Uterine smooth muscle cell (primary cell): ENCODE measurements around the gene PPP1R37. TPM values are rescaled to one million over a fixed set of nuclear protein-coding genes. Genes with fewer than 3 reads are reported as not detected.

Experiments used
- total RNA-seq: library from RNA; depleted of rRNA; stranded (reverse); fragments of >200 nt; gene quantifications from 2 replicates; pipeline ENCODE4 v1.2.3, GENCODE V29; 2014

Gene PPP1R37, protein sequence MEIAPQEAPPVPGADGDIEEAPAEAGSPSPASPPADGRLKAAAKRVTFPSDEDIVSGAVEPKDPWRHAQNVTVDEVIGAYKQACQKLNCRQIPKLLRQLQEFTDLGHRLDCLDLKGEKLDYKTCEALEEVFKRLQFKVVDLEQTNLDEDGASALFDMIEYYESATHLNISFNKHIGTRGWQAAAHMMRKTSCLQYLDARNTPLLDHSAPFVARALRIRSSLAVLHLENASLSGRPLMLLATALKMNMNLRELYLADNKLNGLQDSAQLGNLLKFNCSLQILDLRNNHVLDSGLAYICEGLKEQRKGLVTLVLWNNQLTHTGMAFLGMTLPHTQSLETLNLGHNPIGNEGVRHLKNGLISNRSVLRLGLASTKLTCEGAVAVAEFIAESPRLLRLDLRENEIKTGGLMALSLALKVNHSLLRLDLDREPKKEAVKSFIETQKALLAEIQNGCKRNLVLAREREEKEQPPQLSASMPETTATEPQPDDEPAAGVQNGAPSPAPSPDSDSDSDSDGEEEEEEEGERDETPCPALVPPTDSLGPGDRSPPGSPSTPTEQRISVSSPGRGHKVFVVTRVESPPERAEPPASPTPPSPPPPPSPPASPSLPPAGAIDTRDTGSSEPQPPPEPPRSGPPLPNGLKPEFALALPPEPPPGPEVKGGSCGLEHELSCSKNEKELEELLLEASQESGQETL
- total RNA-seq, result 44.5 and 50.0 TPM in 2 replicates

GRCh38 chr19:45092747-45093678, at the start of gene PPP1R37:
PPP1R37 (plus strand) TSS chr19:45093179; CDS start chr19:45093326, 147 bp downstream.

DNA sequence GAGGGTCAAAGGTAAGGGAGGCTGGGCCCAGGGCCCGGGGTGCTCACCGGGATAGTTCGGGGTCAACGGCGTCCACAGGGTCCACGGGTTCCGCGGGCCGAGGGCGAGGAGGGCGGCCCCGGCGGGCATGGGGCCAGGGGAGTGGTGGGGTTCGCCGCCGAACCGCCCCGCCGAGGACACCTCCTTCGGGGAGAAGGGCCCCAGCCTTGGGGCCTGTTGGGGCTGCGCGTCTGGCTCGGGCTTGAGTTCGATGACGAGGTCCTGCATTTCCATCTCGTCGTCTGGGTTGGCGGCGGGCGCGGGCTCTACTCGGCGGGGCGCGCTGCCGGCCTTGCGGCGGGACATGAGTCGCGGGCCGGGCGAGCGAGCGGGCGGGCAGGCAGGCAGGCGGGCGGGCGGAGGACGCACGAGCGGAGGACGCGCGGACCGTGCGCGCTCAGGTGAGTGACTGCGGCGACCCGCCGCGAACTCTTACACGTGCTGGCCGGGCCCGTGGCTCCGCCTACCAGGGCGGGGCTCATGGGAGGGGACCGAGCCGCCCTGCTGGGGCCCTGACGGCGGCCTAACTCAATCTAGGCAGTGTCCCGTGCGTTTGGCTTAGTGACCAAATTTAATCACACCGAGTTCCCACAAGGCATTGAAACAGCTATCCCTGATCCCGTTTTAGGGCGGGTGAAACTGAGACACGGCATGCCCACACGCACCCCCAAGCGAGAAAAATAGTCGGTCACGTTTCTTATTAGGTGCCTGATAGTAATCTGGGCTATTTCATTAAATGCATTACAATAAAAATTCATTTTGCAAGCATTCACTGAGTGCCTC, 16.7 kb upstream of the PPP1R37 start, which contains the start of gene ZNF296:
Gene ZNF296 (minus strand): TSS at position 450 of the 822 bp plus-strand sequence. CDS start 105 bp downstream, at position 345.

GRCh38 chr19:45079063-45079910, 13.7 kb upstream of the PPP1R37 start, which contains the start of gene GEMIN7:
GEMIN7 (plus strand) TSS chr19:45079260; CDS start chr19:45090115, 10,855 bp downstream.

GRCh38 chr19:45160870-45161737, 68.1 kb downstream of the PPP1R37 start, which contains the start of gene NKPD1:
NKPD1 (minus strand) TSS chr19:45160982; CDS start chr19:45160150, 832 bp downstream.

GRCh38 chr19:45177817-45178261, 84.9 kb downstream of the PPP1R37 start, which contains the start of gene TRAPPC6A:
TRAPPC6A (minus strand) TSS chr19:45178237; CDS start chr19:45178218, 19 bp downstream.

DNA sequence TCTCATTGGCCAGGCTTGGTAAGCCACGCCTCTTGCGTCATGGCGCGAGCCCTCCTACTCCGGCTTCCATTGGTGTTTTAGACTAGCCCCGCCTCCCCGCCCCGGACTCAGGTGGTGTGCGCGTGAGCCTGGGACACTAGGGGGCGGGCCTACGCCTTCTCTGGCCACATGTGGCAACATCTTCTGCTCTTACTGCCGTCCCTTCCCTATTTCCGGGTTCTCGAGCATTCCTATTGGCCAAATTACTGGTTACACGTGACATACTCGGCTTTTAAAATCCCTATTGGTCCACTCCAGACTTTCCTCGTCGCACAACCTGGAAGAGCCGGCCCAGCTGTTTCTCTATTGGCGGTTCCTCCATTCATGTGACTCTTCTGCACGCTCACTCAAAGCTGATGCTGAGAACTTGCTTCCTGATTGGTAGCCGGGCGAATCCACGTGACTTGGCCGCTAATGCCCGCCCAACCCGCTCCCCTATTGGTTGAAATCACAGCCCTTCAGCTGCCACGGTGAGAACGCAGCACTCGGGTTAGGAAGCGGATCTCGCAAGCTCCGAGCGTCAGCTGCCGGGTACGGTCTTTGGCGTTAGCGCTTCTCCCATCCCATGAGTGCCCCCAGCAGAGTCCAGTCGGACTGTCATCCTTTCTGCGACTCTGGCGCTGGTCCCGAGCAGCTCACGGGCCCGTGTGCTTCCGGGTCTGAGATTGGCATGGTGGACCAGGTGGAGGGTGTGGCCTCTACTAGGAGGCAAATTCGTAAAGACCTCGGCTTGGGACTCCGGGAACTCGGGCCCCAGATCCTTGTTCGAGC, 85.5 kb downstream of the PPP1R37 start, which contains the start of gene BLOC1S3:
Gene BLOC1S3 (plus strand): TSS at position 523 of the 810 bp plus-strand sequence. CDS start 513 bp downstream, outside the sequence.

Other genes starting within 250 kb of the PPP1R37 start
- 68.9 and 75.4 TPM in 2 replicates for gene NECTIN2, start 246.9 kb upstream of the PPP1R37 start, total RNA-seq
- gene TOMM40, start 201.9 kb upstream of the PPP1R37 start, total RNA-seq, result 41.0 and 87.5 TPM in 2 replicates
- 1.4 and 9.6 TPM in 2 replicates for gene APOE, start 187.4 kb upstream of the PPP1R37 start, total RNA-seq
- 1.4 TPM in 1 of 2 replicates, not detected in the other for gene APOC1, start 178.6 kb upstream of the PPP1R37 start, total RNA-seq
- not detected in 2 replicates for gene APOC4, start 150.9 kb upstream of the PPP1R37 start, total RNA-seq
- not detected in 2 replicates for gene APOC2, start 147.1 kb upstream of the PPP1R37 start, total RNA-seq
- gene CLPTM1, start 137.8 kb upstream of the PPP1R37 start, total RNA-seq, result 26.7 and 33.1 TPM in 2 replicates
- gene RELB, start 91.7 kb upstream of the PPP1R37 start, total RNA-seq, result 7.6 and 10.2 TPM in 2 replicates
- 17.0 and 31.2 TPM in 2 replicates for gene CLASRP, start 54.1 kb upstream of the PPP1R37 start, total RNA-seq
- gene ZNF296, start 16.7 kb upstream of the PPP1R37 start, total RNA-seq, result 0.22 TPM in 1 of 2 replicates, not detected in the other
- 16.2 and 25.8 TPM in 2 replicates for gene GEMIN7, start 13.9 kb upstream of the PPP1R37 start, total RNA-seq
- gene NKPD1, start 67.8 kb downstream of the PPP1R37 start, total RNA-seq, result 0.12 and 0.44 TPM in 2 replicates
- 2.0 and 11.1 TPM in 2 replicates for gene TRAPPC6A, start 85.1 kb downstream of the PPP1R37 start, total RNA-seq
- 3.9 and 7.5 TPM in 2 replicates for gene BLOC1S3, start 85.6 kb downstream of the PPP1R37 start, total RNA-seq
- not detected in 2 replicates for gene EXOC3L2, start 152.2 kb downstream of the PPP1R37 start, total RNA-seq
- gene MARK4, start 158.1 kb downstream of the PPP1R37 start, total RNA-seq, result 8.1 and 9.9 TPM in 2 replicates
- gene CKM, start 229.7 kb downstream of the PPP1R37 start, total RNA-seq, result 0.12 TPM in 1 of 2 replicates, not detected in the other
- 0.66 TPM in 1 of 2 replicates, not detected in the other for gene KLC3, start 247.6 kb downstream of the PPP1R37 start, total RNA-seq